NCI-H1048 (cell line): ENCODE measurements around the gene TSR1.
A peak's percentile ranks its signal among the peaks of the same experiment; 100 is the strongest.
"Not testable (repeated sequence)": the region's sequence is repeated elsewhere in the genome, so short reads cannot be mapped to it uniquely, and the experiment has no call there.

Source experiments
- DNase-seq: peaks from one replicate; lab custom pipeline; 2025; lab: John Stamatoyannopoulos, UW

The TSR1 gene

GRCh38 chr17:2336852-2337543 is 741 bp upstream of the TSR1 start, which contains the start of gene SGSM2:
TSS of gene SGSM2 (plus strand) at chr17:2337501. CDS start at chr17:2337689, 188 bp downstream.
- DNase-seq = peak; percentile 52

DNA sequence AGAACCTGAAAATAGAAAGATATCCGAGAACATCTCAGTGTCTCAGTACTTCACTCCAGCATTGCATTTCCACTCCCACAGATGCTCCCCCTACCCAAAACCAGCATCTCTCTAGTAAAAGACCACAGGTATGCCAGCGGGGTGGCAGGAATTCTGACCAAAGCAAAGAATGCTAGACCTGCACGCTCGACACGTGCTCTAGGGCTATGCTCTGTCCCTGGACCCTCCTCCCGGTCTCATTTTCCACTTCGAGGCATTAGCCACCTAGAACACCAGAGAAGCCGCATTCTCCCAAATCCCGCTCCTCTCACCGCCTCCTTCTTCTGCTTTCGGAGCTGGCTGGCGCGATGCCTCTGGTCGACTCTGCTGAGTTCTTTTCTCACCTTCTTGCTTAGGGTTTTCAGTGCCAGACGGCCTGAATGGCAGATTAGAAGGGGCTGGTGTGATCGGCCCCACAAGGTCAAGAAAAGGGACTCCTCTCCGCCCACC is 487 bp downstream of the TSR1 start:
- DNase-seq = no peak

DNA sequence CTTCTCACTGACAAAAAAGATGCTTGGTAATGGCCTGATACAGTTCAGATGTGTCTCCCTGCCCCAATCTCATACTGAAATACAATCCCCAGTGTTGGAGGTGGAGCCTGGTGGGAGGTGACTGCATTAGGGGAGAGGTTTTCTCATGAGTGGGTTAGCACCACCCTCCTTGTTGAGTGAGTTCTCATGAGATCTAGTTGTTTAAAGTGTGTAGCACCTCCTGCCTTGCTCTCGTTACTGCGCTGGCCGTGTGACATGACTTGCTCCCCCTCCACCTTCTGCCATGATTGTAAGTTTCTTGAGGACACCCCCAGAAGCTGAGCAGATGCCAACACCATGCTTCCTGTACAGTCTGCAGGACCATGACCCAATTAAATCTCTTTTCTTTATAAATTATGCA is 5.0 kb downstream of the TSR1 start:
- no peak for DNase-seq

DNA sequence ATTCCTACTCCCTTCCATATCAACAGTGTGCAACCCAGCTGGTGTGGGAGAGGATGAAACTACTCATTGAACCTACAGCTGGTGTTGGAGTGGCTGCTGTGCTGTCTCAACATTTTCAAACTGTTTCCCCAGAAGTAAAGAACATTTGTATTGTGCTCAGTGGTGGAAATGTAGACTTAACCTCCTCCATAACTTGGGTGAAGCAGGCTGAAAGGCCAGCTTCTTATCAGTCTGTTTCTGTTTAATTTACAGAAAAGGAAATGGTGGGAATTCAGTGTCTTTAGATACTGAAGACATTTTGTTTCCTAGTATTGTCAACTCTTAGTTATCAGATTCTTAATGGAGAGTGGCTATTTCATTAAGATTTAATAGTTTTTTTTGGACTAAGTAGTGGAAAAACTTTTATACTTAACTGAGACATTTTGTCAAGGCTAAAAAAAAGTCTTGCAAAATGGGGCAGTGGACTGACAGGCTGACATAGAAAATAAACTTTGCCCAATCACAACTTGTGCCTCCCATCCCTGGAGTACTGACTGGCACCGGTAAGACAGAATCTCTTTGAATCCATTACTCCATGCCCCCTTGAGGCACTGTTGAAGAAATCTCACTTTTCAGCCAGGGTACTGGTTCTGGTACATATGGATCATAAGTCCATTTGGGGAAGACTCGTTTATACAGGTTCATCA is 12.5 kb downstream of the TSR1 start:
- DNase-seq = no peak

DNA sequence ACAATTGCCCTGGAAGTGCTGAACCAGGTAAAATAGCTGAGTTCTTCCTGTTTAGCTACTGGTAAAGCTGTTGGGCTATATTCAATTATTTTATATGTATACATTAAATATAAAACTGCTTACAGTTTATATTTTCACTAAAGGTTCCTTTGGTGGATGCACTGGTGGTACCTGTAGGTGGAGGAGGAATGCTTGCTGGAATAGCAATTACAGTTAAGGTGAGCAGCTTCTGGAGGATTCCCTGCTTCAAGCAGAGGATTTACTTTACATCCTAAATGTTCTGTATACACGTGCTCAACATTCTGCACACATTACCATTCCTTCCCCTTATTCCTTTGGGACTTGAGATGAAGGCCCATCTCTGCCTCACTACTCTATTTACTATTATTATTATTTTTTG is 14.9 kb downstream of the TSR1 start:
- no peak for DNase-seq

- DNase-seq = no peak
Measured at GRCh38 chr17:2319051-2319450, 17.2 kb downstream of the TSR1 start.

DNA sequence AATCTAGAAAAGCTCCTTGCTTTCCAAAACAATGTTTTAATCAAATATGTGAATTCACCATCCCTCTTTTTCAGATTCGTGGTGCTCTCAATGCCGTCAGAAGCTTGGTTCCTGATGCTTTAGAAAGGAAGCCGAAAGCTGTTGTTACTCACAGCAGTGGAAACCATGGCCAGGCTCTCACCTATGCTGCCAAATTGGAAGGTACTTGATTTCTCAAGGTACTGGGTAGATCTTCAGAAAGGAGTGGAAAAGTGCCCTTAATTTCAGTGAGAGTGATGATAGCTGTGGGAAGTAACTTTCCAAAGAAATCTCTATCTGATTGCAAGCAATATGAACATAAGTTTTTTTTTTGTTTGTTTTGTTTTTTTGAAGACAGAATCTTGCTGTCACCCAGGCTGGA is 18.5 kb downstream of the TSR1 start:
- no peak for DNase-seq

DNA sequence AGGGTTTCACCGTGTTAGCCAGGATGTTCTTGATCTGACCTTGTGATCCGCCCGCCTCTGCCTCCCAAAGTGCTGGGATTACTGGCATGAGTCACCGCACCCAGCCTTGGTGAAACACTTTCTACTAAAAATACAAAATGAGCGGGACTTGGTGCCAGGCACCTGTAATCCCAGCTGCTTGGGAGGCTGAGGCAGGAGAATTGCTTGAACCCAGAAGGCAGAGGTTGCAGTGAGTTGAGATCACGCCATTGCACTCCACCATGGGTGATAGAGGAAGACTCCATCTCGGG is 19.4 kb downstream of the TSR1 start:
- DNase-seq = not testable (repeated sequence)

GRCh38 chr17:2312736-2313135 is 23.5 kb downstream of the TSR1 start:
- no peak for DNase-seq

DNA sequence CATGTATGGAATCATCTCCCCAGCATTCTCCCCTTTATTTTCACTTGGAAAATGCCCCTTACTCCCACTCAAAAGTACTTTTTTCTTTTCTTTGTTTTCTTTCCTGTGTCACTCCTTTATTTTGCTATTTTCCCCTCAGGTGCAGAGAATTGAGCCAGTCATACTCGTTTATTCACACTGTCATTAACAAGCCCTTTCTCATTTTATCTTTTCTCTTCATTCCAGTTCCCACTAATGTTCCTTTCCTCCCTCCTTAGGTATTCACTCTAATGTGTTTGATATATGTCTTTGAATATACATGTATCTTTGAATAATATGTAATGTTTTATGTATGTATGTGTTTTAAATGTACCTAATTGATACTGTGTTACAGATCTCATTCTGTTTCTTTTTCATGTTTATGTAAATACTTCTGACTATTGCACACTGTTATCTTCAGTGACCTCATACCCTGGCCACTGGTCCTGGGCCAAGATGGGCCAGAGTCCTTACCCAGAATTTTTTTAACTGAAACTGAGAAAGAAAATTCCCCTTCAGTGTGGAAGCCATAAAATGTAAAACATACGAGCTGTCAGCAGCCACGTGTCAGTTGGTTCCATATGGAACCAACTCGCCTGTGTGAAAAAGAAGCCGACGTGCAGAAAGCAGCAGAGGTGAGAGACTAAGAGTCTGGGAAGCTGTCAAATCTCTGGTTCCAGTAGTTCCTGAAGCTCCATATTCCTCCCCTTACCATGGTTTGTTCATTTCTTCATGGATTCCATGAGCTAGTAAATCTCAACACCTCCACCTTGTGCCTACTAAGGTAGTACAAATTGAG is 26.7 kb downstream of the TSR1 start:
- DNase-seq = no peak

- DNase-seq = no peak
Measured at GRCh38 chr17:2304931-2305330, 31.3 kb downstream of the TSR1 start.

DNA sequence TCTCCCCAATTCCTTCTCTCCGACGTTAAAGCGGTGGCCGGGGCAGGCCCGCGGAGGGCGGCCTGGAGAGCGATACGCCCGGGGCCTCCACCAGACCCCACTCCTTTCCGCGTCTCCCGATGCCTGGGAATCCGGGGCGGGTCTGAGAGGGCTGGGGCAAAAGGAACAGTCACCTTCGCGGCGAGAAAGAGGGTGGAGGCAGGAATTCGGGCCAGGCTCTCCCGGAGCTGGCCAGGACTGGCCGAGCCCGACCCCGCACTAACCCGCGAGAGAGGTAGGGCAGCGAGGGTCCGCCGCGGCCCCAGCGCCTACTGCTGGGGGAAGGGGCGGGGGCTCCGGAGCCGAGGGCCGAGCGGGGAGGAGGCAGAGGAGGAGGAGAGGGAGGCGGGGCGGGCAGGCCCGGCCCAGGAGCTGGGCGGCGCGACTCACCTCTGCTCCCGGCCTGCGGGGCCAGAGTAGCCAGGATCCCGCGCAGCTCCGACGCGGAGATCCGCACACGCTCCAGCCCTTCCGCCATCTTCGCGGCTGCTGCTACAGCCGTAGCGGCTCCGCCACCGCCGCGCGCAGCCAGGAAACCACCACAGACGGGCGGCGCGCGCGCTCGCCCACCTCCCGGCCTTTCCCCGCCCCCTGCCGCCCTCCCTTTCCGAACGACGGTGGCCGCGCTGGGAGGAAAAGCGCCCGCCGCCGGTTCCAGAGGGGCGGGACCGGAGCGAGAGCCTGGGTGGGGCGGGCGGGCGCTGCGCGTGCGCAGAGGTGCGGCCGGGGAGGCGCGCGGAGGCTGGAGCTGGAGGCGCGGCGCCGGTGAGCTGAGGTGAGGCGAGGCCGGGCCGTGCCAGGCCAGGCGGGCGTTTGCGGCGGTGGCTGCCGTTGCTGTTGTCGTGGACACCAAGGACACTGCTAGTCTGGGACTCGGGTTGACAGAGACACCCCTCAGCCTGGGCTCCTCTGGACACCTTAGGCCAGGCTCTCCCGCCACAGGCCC is 32.8 kb downstream of the TSR1 start, which contains the start of the genes SMG6 and SRR:
SMG6 (minus strand) TSS at position 582 of the 985 bp plus-strand sequence; CDS start at position 517, 65 bp downstream.
SRR (plus strand) TSS at position 747 of the 985 bp plus-strand sequence. CDS start 11,611 bp downstream, outside the sequence.
- peak; percentile 75 for DNase-seq

DNA sequence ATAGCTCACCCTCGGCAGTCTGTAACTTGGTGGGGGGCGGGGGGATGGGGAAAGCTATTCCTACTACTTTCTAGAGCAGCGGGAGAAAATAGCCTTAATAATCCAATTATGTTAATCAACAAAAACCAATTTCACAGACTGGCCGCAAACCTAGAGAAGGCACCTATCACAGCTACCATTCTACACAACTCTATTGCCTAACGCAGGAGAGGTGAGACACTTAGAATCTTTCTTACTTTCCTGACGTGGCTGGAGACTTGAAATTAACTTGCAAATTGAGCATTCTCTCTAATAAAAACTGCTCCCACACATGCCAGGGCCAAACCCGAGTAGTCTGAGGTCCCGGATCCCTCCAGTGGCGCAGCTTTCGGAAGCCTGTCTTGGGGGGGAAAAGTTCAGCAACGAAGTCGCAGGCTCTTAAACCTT is 33.5 kb downstream of the TSR1 start:
- DNase-seq = no peak

DNA sequence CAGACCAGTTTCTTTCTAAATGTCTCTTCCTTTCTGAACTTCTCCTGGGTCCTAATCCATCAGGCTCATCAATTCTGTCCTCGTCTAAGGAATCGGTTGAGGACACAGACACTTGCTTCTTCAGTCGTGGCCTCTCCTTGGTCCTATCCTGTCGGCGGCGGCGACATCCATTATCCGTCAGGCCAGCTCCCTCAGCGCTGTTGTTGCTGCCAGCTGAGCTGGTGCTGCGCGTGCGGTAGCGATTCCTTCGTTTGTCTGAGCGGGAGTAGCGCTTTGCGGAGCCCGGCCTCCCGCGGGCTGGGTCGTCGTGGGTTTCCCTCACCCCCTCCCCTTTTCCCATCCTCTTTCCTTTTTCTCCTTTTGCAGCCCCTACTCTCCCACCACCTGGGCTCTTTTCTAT is 36.5 kb downstream of the TSR1 start:
- no peak for DNase-seq

GRCh38 chr17:2299136-2299535 is 37.1 kb downstream of the TSR1 start:
- no peak for DNase-seq

- DNase-seq = no peak
Measured at GRCh38 chr17:2297023-2297422, 39.2 kb downstream of the TSR1 start.

DNA sequence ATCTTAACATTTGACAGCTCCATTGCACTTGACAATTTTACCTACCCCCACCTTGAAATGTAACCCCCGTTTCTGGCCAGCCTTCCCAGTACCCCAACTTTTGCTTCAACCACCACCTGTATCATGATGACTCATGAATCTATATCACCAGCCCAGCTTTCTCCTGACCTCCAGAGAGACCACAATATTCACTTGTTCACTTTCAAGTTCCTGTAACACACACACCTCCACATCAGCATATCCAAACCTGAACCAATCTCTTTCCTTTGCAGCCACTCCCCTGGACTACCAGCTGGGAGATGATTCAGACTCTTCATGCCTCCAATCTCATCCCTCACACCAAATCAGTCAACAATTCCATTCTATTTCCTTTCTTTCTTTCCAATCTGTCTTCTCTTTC is 40.7 kb downstream of the TSR1 start:
- no peak for DNase-seq

GRCh38 chr17:2292100-2292499 is 44.2 kb downstream of the TSR1 start:
- no peak for DNase-seq

DNA sequence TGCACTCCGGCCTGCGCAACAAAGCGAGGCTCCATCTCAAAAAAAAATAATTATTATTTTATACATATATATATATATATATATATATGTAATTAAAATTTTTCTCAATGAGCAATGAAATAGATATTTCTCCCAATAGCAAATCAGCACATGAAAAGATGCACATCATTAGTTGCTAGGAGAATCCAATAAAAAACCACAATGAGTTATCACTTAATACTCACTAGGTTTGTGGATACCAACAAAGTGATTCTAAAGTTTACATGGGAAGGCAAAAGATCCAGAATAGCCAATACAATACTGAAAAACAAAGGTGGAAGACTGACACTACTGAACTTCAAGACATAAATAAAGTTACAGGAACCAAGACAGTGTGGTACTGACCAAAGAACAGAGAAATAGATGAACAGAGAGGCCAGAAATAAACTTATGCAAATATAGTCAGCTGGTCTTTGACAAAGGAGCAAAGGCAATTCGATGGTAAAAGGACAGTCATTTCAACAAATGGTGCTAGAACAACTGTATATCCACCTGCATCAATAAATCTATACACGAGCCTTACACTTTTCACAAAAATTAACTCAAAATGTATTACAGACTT is 46.3 kb downstream of the TSR1 start:
- DNase-seq = no peak

DNA sequence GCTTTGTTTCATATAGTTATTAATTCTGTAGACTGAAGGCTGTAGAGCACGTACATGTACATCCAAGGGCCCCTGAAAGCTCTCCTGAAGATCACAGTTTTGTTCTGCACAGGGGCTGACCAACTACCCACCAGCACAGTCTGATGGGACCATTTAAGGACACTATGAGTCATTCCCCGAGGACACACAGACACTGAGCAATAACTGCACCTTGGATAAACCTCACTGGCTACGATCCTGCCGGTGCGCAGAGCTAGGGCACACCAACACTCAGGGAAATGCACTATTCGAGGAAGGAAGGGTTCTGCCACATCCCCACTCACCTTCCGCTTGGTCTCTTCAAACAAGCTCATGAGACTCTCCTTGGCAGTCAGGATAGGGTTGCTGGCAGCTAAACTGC is 53.0 kb downstream of the TSR1 start:
- DNase-seq = no peak

- DNase-seq = peak; percentile 11
Measured at GRCh38 chr17:2282297-2282873, 53.9 kb downstream of the TSR1 start.
